Limb (tissue), 2 donors: Measurements from ENCODE around the gene CCDC12.
A peak's percentile ranks its signal among the peaks of the same experiment; 100 is the strongest.

Experiments used
- DNase-seq, 2 donors: peaks; one replicate each; pipeline ENCODE4 v3.0.0-alpha.2; 2016; ENCODE audit errors: extremely low spot score in 2 of 2

CCDC12 gene

DNA sequence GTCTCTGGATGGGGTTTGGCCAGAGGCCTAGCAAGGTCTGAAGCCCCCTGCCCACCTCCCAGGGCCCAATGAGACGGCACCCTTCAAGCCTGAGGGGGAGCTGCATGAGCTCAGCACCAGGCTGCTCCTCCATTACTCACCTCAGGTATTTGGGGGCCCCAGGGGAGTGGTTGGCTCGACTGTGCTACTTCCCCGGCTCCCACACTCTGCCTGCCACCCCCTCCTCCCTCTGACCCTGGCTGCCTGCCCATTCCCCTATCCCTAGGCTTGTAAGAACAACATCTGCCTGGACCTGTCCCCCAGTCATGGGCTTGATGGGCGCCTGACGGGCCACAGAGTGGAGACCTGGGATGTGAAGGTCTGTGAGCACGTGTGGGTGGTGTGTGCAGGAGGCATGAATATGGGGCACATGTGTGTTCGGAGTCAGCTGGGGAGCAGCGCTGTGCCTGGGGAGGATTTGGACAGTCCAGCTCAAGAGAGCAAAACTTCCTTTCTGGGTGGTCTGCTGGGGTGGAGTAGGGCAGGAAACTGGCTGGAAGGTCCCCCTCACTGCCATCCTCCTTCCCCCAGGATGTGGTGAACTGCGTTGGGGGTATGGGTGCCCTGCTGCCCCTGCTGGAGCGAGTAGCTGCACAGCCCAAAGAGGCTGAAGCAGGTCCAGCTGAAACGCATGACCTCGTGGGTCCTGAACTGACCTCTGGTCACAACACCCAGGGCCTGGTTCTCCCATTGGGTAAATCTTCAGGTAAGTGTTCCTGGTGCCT lies 20.3 kb upstream of the CCDC12 start:
- DNase-seq: peak in 1 of 2 donors; percentile 36

GRCh38 chr3:46995901-46996562 lies 19.5 kb upstream of the CCDC12 start:
- DNase-seq: no peak

DNA sequence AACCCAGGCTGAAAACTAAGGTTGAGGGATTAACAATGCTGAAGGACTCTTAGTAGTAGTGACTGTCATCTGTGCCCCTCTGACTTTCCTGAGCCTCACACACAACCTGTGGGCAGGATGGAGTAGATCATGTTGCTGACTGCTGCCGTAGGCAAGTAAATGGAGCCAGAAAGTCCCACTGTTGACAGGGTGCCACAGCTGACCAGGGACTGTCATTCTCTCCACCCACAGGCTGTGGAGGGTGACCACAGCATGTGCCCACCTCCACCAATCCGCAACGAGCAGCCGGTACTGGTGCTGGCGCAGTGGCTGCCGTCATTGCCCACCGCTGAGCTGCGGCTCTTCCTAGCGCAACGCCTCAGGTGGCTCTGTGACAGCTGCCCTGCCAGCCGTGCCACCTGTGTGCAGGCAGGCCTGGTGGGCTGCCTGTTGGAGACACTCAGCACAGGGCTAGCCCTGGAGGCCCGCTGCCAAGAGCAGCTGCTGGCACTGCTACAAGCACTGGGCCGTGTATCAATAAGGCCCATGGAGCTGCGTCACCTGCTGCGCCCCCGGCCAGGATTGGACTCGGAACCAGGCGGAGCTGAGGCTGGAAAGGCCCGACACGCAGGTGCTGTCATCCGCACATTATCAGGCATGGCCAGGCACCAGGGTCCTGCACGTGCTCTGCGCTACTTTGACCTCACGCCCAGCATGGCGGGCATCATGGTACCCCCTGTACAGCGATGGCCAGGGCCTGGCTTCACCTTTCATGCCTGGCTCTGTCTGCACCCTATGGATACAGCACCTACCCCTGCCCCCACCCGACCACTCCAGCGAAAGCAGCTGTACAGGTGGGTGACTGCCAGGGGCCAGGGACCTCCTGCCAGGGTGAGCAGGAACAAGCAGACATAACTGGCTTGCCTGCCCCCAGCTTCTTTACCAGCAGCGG lies 18.5 kb upstream of the CCDC12 start:
- no peak for DNase-seq

DNA sequence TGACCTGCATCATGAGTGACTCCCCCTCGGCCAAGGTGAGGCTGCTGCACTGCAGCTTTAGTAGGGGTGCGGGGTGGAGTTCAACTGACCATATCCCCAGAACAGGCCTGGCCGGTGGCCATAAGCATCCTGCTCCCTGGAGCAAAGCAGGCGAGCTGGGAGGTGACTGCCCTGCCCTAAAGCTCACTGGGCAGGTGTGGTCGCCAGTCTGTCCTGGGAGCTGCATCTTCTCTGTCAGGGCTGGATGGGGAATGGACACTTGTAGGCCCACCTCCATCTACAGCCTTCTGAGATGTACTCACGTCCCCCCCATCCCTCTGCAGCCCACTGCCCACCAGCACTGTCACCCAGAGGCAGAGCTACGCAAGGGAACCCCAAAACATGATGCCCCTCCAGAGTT lies 17.4 kb upstream of the CCDC12 start:
- DNase-seq: no peak

DNA sequence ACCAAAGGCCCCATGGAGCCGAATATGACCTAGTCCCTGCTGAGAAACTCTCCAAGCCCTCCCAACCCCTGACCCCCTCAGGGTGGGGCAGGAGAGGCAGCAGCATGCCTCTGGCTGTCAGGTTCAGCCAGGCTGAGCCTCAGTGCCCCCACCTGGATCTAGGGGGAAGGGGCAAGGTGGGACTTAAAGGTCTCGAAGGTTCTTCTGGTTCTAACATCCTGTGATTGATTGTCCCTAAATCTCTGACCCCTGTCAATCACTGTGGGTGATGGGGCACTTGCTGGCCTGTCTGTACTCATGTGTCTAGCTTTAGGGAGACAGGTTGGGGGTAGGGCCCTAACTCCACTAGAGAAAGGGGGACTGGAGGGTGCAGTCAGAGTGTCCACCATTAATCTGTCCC lies 16.7 kb upstream of the CCDC12 start:
- DNase-seq: no peak

GRCh38 chr3:46992231-46992630 lies 15.7 kb upstream of the CCDC12 start:
- DNase-seq: no peak

GRCh38 chr3:46991406-46992165 lies 15.0 kb upstream of the CCDC12 start:
- DNase-seq: no peak

DNA sequence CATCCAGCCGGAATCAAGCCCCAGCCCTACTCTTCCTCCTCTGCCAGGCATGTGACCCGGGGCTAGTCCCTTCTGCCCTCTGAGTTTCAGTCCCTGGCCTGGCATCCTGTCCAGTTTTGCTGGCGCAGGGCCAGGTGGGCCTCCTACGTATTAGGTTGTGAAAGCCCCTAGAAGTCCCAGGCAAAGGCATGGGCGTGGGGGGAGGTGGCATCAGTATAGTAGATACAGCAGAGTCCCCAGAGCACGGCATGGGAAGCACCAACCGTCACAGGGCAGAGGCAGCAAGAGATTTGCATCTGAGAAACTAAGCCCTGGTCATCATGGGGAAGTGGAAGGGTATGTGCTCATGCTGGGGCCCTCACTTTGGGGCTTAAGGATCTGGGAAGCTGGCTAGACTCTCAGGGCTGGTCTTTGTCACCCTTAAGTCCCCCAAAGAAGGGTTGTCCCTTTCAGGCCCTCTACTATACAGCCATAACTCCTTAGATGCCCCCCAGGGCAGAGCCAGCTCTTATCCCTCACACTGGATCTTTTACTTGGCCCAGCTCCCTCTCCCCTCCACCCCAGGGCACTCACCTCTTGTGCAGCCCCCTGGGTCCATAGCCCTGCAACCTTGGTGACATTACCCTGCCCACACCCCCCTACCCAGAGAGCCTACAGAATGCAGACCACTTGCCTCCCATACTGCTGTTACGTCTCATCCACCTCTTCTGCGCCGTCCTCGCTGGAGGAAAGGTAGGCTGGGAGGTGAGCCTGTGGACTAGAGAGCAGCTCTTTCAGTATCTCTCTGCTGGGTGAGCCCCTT lies 14.2 kb upstream of the CCDC12 start:
- DNase-seq: no peak

DNA sequence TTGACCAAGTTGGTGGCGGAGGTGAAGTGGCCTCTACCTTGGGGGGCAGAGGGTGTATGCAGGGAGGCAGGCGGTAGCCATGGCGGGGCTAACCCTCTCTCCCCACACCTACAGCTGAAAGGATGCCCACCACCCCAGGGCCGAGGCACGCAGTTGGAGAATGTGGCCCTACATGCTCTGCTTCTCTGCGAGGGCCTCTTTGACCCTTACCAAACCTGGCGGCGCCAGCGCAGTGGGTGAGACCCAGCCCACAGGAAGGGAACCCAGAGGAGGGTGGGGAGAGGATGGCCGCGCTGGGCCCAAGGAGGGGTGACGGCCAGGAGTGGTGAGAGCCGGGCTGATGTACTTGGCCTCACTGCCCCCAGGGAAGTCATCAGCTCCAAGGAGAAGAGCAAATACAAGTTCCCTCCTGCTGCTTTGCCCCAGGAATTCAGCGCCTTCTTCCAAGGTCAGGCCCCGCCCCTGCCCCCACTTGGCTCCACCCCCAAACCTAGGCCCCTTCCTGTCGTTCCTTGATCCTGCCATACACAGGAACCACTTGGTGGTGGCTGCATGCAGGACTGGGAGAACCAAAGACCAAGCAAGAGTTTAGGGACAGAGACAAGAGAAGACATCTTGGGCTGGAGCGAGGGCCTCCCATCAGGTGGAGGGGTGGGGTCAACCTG lies 12.7 kb upstream of the CCDC12 start:
- DNase-seq: no peak

DNA sequence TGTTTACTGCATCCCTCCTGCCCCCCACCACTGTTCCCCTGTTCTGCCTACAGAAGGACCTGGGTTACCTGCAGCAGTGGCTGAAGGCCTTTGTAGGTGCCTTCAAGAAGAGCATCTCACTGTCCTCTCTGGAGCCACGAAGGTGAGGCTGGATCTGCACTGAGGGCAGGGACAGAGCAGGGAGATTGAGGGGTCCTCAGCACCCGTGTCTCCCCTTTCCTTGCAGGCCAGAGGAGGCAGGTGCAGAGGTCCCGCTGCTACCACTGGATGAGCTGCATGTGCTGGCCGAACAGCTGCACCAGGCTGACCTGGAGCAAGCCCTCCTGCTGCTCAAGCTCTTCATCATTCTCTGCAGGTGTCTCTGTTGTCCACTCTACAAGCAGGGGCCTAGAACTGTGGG lies 12.1 kb upstream of the CCDC12 start:
- DNase-seq: no peak

- no peak for DNase-seq
Measured at GRCh38 chr3:46987743-46988401, 11.3 kb upstream of the CCDC12 start.

GRCh38 chr3:46987319-46987742 lies 10.8 kb upstream of the CCDC12 start:
- DNase-seq: no peak

GRCh38 chr3:46986782-46987310 lies 10.3 kb upstream of the CCDC12 start:
- DNase-seq: no peak

DNA sequence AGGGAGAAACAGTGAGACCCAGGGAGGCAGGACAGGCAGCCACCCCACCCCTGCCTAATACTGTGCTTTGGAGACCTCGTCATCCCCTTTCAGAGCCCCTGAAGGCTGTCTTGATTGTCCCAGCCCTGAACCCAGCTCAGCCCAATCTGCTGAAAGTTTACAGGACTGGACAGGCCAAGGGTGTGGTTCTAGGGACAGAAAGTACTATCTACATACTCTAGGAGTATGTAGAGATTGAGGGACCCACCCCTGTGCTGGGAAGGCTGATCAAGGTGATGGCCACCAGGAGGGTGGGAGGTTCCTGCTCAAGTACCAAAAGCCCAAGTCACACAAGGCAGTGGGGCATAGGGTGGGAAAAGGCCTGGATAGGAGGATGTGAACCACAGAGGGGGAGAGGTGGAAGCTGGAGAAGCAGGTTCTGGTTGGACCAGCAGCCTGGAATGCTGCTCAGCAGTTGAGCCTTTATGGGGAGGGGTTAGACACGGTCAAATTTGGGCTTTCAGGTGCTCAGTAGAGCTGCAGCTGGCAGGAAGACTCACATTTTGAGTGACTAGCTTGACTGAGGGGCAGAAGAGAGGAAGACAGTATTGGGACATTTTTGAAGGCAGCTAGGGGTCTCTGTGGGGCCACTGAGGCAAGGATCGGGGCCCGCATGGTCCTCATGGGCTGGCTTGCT lies 9.6 kb upstream of the CCDC12 start:
- DNase-seq: no peak

- DNase-seq: no peak
Measured at GRCh38 chr3:46985588-46985987, 9.0 kb upstream of the CCDC12 start.

- DNase-seq: no peak
Measured at GRCh38 chr3:46984591-46985459, 8.3 kb upstream of the CCDC12 start.

GRCh38 chr3:46982546-46982945 lies 6.0 kb upstream of the CCDC12 start:
- no peak for DNase-seq
